NCI-H187 treated with DMSO at 0.1 percent for 48 hours (cell line): ENCODE measurements around the gene NUMB.
"Not testable (repeated sequence)": the region's sequence is repeated elsewhere in the genome, so short reads cannot be mapped to it uniquely, and the experiment has no call there.

Source experiments
- DNase-seq: peaks from one replicate; lab custom pipeline; 2025; lab: John Stamatoyannopoulos, UW

NUMB gene

DNA sequence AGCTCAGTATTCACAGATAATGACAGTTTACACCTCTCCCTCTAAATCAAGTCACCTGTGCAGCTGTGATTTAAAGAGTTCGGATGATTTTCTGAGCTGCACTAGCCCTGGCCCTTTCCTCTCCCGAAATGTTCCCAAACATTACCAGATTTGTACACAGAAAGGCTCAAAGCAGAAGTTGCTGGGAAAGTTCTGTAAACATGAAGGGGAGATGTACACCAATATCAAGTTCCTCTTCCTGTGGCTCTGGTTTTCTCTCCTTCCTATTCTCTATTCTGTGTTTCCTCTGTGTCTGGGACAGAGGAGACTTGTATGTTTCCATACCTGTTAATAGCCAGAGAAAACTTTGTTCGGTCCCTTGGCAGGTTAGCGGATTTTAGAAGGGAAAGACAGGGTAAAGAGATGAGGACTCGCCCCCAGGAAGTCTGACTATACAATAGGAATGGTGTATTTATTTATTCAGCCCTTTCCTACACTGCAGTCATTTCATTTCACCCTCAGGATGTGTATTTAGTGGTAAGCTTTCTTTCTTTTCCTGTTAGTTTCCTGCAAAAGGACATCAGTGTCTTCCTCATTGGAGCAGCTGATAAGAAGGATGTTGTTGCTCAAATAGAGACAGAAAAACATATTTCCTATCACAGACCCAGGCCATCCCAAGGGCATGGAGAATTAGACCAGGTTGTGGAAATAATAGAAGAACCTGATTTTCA lies 7.6 kb upstream of the NUMB start:
- DNase-seq, result no peak

- no peak for DNase-seq
Measured at GRCh38 chr14:73463411-73463810, 5.1 kb upstream of the NUMB start.

- no peak for DNase-seq
Measured at GRCh38 chr14:73462815-73463214, 4.5 kb upstream of the NUMB start.

- DNase-seq, result no peak
Measured at GRCh38 chr14:73462048-73462715, 3.8 kb upstream of the NUMB start.

GRCh38 chr14:73461478-73462047 lies 3.2 kb upstream of the NUMB start:
- no peak for DNase-seq

GRCh38 chr14:73460691-73461127 lies 2.4 kb upstream of the NUMB start:
- DNase-seq, result no peak

- DNase-seq, result no peak
Measured at GRCh38 chr14:73459959-73460358, 1.6 kb upstream of the NUMB start.

DNA sequence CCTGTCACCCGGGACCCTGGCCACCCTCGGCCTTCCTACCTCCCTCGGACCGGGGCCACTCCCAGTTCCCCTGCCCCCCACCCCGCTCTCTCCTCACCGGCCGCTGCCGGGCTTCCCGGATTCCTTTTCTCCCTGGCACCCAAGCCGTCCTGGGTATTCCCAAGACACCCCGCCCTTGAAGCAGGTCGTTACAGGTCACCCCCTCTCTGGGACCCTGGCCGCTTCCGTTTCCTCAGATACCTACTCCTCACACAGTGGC lies 493 bp downstream of the NUMB start:
- DNase-seq, result no peak

GRCh38 chr14:73457041-73457923 lies 1.1 kb downstream of the NUMB start:
- DNase-seq, result no peak

- no peak for DNase-seq
Measured at GRCh38 chr14:73455294-73455693, 3.1 kb downstream of the NUMB start.

DNA sequence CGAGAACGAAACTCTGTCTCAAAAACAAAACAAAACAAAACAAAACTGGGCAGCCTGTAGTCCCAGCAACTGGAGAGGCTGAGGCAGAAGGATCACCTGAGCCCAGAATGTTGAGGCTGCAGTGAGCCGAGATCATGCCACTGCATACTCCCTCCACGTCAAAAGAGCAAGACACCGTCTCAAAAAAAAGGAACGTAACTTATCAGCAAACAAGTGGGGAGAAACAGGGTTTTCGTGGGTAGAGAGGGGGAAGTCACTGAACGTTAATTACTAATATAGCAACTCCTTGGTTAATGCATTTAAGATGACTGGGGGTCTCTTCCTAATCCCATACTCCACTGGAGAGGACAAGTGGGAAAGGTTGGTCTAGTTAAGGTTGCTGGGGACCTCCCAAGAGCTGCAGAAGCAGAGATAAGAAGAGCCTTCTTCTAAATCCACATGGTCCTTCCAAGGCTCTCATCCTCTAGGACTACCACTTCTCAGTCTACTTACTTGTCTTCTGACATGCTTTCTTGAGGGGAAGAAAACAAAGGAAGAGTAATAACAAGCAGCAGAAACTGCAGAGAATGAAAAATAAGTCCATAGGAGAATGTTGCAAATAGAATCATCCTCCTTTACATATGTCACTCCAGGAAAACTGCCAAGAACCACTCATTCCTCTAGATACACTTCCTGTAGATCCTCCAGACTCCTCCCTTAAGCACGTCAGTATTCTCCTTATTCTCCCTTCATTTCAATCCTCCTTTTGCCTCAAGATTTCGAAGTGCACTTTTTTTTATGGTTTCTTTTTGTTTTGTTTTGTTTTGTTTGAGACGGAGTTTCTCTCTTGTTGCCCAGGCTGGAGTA lies 5.8 kb downstream of the NUMB start:
- DNase-seq, result no peak

- no peak for DNase-seq
Measured at GRCh38 chr14:73443758-73444157, 14.6 kb downstream of the NUMB start.

DNA sequence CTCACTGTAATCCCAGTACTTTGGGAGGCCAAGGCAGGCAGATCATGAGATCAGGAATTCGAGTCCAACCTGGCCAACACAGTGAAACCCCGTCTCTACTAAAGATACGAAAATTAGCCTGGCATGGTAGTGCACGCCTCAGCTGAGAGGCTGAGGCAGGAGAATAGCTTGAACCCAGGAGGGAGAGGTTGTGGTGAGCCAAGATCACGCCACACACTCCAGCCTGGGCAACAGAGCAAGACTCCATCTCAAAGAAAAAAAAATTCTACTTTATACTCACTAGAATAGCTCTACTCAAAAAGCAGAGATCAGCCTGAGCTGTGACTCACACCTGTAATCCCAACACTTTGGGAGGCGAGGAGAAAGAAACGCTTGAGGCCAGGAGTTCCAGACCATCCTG lies 17.1 kb downstream of the NUMB start:
- DNase-seq, result no peak

DNA sequence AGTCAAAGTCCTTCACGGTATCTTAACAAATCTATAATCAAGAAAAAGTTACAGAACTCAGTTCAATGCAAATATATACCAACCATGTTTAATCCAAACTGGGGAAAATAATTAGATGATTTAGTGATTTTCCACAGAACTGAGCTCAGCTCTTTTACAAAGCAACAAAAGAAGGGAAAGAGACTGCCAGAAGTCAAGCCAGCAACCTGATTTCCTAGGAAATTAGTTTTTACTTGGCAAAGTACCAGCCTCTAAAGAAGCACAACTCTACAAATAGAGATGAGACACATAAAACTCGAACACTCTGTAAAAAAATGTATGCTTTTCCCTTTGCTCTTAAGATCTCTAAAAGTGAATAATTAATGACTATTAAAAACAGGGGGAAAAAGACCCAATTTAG lies 19.4 kb downstream of the NUMB start:
- no peak for DNase-seq

DNA sequence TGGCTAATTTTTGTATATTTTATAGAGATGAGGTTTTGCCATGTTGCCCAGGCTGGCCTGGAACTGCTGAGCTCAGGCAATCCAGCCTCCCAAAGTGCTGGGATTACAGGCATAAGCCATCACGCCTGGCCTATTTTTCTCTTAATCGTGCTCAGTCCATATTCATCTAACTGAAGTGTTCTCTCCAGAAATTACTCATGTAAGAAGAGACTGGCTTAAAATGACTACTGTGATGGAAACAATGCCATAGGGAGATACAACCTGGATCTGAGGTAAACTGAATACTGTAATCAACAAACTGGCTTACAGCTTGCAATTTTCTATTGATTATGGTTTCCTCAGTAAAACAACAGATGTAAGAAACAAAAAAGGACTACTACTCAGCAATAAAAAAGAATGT lies 21.1 kb downstream of the NUMB start:
- DNase-seq, result no peak

DNA sequence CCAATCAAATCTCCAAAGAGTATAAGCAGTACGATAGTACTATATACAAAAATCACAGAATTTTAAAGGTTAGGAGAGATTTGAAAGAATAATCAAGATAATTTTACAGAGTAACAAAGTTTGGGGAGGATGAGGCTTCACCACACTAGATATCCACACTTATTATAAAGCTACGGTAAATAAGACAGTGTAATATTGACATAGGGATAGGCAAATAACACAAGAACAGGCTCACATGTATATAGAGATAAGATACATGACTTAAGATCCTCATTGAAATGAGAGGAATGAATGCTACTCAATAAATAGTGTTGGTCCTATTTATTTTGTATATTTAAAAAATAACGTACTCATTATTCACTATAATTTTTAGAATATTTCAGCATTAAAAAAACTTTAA lies 26.2 kb downstream of the NUMB start:
- no peak for DNase-seq

- DNase-seq, result no peak
Measured at GRCh38 chr14:73428353-73428824, 30.0 kb downstream of the NUMB start.

- DNase-seq, result no peak
Measured at GRCh38 chr14:73427516-73428264, 30.7 kb downstream of the NUMB start.

- no peak for DNase-seq
Measured at GRCh38 chr14:73426877-73427276, 31.5 kb downstream of the NUMB start.

DNA sequence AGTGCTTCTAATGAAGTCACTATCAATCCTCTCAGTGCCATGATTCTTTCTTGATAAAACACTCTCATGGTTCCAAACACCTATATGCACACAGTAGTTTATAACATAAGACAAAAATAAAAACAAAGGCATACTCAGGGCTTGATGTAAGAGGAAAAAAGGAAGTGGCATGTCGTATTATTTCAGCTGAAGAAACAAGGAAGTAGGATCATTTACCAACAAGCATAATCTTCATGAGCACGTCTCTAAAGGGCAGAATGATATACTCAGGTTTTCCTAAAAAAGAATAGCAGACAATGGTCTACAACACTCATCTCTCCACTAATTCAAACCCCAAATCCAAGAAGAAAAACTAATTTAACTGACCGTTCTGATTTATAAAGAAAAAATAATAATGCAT lies 33.9 kb downstream of the NUMB start:
- DNase-seq, result no peak

GRCh38 chr14:73423092-73423491 lies 35.3 kb downstream of the NUMB start:
- not testable (repeated sequence) for DNase-seq
